Activated gamma-delta T cell treated with anti-CD3 and anti-CD28 coated beads, Interleukin-2, amount 50 U/mL, for 16 hours (primary cell): ENCODE measurements around the gene ZNF10.

Experiments used
- DNase-seq: peaks from one replicate; pipeline ENCODE4 v3.0.0-alpha.2; 2020; ENCODE audit warnings: low read depth

Gene ZNF10

DNA sequence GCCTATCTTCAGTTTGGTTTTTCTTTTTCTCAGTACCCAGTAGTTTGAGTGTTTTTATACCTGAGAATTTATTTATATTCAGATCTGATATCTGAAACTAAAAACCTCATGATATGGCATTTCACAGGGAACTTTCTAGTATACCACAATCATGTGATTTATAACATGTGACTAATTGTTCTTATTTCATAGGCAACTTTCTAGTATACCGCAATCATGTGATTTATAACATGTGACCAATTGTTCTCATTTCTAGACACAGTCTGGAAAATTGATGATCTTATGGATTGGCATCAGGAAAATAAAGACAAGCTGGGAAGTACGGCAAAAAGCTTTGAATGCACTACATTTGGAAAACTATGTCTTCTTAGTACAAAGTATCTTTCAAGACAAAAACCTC, 71.5 kb downstream of the ZNF10 start:
- DNase-seq = no peak

DNA sequence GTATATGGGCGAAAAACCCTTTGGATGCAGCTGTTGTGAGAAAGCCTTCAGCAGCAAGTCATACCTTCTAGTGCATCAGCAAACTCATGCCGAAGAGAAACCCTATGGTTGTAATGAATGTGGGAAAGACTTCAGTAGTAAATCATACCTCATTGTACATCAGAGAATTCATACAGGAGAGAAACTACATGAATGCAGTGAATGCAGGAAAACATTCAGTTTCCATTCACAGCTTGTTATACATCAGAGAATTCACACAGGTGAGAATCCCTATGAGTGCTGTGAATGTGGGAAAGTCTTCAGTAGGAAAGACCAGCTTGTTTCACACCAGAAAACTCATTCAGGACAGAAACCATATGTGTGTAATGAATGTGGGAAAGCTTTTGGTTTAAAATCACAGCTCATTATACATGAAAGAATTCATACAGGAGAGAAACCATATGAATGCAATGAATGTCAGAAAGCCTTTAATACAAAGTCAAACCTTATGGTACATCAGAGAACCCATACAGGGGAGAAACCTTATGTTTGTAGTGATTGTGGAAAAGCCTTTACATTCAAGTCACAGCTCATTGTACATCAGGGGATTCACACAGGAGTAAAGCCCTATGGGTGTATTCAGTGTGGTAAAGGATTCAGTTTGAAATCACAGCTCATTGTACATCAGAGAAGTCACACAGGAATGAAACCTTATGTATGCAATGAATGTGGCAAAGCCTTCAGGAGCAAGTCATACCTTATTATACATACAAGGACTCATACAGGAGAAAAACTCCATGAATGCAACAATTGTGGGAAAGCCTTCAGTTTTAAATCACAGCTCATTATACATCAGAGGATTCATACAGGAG, 72.3 kb downstream of the ZNF10 start:
- DNase-seq = no peak

GRCh38 chr12:133203344-133204263, 73.2 kb downstream of the ZNF10 start:
- no peak for DNase-seq

DNA sequence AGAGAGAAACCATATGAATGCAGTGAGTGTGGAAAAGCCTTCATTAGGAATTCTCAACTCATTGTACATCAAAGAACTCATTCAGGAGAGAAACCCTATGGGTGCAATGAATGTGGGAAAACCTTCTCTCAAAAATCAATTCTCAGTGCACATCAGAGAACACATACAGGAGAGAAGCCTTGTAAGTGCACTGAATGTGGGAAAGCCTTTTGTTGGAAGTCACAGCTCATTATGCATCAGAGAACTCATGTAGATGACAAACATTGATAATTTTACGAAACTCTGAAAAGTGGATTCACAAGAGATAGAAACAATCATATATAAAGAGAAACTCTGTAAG, 73.8 kb downstream of the ZNF10 start:
- no peak for DNase-seq

- DNase-seq = no peak
These were observed 76.0 kb downstream of the ZNF10 start for GRCh38 chr12:133206390-133206789.
